Activated naive CD4-positive, alpha-beta T cell treated with anti-CD3 and anti-CD28 coated beads, Interleukin-2, amount 50 U/mL, for 24 hours (primary cell): ENCODE results near the gene TRAF7.
"Not testable (repeated sequence)": the region's sequence is repeated elsewhere in the genome, so short reads cannot be mapped to it uniquely, and the experiment has no call there.

Source experiments
- H3K27ac Mint-ChIP-seq: one replicate; pipeline ENCODE4 v1.8.0; 2021; ENCODE audit warnings: mild to moderate bottlenecking, mixed read lengths
- H3K27me3 Mint-ChIP-seq: one replicate; pipeline ENCODE4 v1.8.0; 2021; ENCODE audit warnings: mixed read lengths
- H3K36me3 Mint-ChIP-seq: one replicate; pipeline ENCODE4 v1.8.0; 2021; ENCODE audit warnings: mixed read lengths
- H3K4me1 Mint-ChIP-seq: one replicate; pipeline ENCODE4 v1.8.0; 2021; ENCODE audit warnings: mixed read lengths
- H3K4me3 Mint-ChIP-seq: one replicate; pipeline ENCODE4 v1.8.0; 2021; ENCODE audit warnings: mild to moderate bottlenecking, mixed read lengths
- H3K9me3 Mint-ChIP-seq: one replicate; pipeline ENCODE4 v1.8.0; 2021; ENCODE audit warnings: mixed read lengths

The TRAF7 gene

GRCh38 chr16:2116428-2116827 is 39.2 kb upstream of the TRAF7 start:
- H3K27me3 Mint-ChIP-seq, H3K9me3 Mint-ChIP-seq, H3K4me1 Mint-ChIP-seq, H3K36me3 Mint-ChIP-seq, H3K4me3 Mint-ChIP-seq, H3K27ac Mint-ChIP-seq: not testable (repeated sequence)

GRCh38 chr16:2117341-2117740 is 38.2 kb upstream of the TRAF7 start:
- H3K9me3 Mint-ChIP-seq, H3K27ac Mint-ChIP-seq, H3K27me3 Mint-ChIP-seq, H3K4me3 Mint-ChIP-seq, H3K36me3 Mint-ChIP-seq: not testable (repeated sequence)
- H3K4me1 Mint-ChIP-seq = peaks cover 14% of the 10 kb centered on the region

DNA sequence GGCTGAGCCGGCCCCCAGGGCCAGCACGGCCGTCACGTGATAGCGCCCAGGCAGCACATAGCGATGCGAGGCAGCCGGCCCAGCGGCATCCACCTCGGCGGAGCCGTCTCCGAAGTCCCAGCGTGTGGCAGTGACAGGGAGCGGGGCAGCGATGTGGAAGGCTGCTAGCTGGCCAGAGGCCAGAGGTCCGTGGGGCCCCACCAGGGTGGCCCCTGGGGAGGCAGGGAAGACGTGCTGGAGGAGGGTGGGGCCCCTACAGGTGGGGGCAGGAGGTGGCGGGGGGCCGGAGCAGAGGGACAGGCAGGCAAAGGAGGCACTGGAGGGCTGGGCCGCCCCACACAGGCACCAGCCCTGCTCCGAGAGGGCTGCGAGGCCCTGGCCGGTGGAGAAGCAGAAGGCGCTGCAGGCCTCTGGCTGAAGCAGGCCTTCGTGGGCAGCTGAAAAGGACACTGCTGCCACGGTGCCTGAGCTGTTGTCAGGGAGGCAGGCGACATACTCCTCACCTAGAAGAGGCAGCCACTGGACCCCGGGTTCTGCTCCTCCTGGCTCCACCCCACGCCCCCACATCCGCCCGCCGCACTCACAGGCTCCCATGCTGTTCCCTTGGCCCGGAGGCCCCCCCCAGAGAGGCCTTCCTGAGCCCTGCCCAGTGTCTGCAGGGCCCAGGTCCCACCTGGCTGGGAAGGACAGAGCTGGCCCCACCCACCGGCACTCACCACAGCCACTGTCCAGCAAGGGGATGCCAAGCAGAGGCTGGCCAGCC is 37.4 kb upstream of the TRAF7 start:
- not testable (repeated sequence) for H3K9me3 Mint-ChIP-seq, H3K36me3 Mint-ChIP-seq

DNA sequence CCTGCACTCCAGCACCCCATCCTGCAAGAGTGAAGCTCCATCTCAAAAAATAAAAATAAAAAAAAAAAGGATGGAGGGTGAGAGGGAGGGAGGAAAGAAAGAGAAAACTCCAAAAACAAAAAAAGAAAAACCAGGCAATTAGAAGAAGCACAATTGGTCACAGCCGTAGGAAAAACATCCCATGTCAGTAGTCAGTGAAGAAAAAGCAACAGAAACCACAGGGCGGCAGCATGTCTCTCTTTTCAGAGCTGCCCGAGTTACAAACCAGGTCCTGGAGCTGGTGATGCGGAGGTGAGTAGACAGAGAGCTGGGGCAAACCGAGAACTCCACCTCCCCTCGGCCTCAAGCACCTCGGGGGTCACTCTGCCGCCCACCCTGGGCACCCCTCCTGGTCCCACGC is 34.3 kb upstream of the TRAF7 start:
- H3K27me3 Mint-ChIP-seq, H3K9me3 Mint-ChIP-seq, H3K4me3 Mint-ChIP-seq, H3K36me3 Mint-ChIP-seq, H3K27ac Mint-ChIP-seq: not testable (repeated sequence)
- H3K4me1 Mint-ChIP-seq = peaks cover 19% of the 10 kb centered on the region

More for the DNA sequence above, 37.4 kb upstream of the TRAF7 start:
- not testable (repeated sequence) for H3K27ac Mint-ChIP-seq, H3K27me3 Mint-ChIP-seq, H3K4me3 Mint-ChIP-seq
- peaks cover 14% of the 10 kb centered on the region for H3K4me1 Mint-ChIP-seq

GRCh38 chr16:2121853-2122252 is 33.7 kb upstream of the TRAF7 start:
- H3K36me3 Mint-ChIP-seq = no peaks in the 10 kb centered on the region
- no peak overlapping the region for H3K4me3 Mint-ChIP-seq
- no peak overlapping the region for H3K27ac Mint-ChIP-seq
- no peaks in the 10 kb centered on the region for H3K27me3 Mint-ChIP-seq
- H3K4me1 Mint-ChIP-seq = peaks cover 22% of the 10 kb centered on the region
- H3K9me3 Mint-ChIP-seq = no peaks in the 10 kb centered on the region

DNA sequence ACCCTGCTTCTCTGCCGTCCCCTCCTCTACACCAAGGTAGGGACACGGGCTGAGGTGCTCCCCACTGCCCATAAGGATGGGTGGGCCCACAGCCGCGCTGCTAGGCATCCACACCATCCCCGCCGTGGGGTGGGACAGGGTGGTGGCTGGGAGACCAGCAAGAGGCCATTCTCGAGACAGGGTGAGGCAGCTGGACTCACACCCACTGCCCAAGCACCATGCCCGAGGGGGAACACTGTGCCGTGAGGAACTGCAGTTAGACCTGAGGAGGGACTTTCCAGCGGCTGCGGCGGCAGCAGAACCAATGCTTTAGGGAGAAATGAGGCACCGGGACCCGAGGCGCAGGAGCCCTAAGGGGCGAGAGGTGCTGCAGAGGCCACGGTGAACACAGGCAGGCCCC is 33.2 kb upstream of the TRAF7 start:
- Mint-ChIP-seq H3K36me3 (no peaks in the 10 kb centered on the region), H3K4me1 (peaks cover 26% of the 10 kb centered on the region), H3K27me3 (no peaks in the 10 kb centered on the region), H3K9me3 (no peaks in the 10 kb centered on the region), H3K27ac (no peak overlapping the region), H3K4me3 (no peak overlapping the region)

DNA sequence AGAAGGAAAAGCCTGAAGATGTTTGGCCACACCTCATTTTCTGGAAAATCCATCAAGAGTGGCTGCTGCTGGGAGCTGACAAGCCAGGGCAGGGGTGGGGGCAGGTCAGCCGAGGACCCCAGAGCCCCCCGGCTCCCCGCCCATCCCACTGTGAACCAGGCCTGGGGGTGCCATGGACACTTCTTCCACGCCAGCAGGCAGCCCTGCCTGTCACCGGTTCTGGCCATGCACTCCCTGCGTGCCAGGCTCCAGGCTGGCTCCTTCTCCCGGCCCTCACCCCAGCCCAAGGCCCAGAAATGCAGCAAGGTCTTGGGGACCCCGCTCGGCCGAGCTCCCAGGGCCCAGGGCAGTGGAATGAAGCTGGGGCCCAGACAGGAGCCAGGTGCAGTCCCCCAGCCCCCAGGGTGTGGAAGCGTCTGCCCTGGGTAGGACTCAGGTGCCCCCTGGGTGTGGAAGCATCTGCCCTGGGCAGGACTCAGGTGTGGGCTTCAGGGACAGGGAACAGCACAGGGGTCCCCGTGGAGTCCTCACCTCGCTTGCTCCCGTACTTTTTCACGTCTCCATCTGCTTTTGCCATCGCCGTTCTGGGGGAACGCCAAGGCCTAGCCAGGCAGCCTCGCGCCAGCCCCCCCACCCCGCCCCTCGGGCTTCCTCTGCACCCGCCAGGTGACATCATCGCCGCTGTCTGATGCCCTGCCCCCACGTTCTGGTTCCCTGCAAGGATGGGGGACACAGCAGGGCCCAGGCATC is 32.5 kb upstream of the TRAF7 start:
- H3K27me3 Mint-ChIP-seq, H3K27ac Mint-ChIP-seq, H3K36me3 Mint-ChIP-seq, H3K9me3 Mint-ChIP-seq, H3K4me3 Mint-ChIP-seq: not testable (repeated sequence)
- H3K4me1 Mint-ChIP-seq = peaks cover 26% of the 10 kb centered on the region

DNA sequence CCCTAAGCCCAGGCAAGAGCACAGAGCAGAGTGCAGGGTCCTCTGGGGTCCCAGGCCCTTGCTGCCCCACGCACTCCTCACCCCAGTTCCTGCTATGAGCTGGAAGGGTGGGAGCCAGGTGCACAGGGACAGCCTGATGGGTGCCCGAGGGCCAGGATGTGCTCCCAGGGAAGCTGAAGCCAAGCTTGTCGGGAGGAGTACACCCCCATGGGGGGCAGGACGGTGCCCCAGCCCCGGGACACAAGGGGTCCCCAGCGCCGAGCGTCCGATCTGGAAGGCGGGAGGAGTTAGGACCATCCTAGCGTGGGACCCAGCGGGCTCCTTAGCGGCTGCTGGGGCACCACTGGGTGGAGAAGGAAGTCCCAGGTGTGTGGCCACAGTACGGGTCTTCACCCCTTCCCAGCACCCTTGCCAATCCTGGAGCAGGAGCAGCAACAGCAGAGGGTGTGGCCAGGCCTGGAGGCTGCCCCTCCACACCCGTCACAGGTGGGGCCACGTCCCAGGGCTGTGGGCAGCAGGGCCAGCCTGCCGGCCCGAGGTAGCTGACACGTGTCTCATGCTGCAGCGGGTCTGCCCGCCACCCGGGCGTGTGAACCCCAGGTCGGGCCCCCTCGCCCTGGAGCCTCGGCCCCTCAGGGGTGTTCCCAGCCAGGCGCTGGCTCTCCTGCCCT is 31.7 kb upstream of the TRAF7 start:
- not testable (repeated sequence) for H3K36me3 Mint-ChIP-seq, H3K27ac Mint-ChIP-seq, H3K9me3 Mint-ChIP-seq, H3K4me3 Mint-ChIP-seq, H3K27me3 Mint-ChIP-seq
- H3K4me1 Mint-ChIP-seq = peaks cover 32% of the 10 kb centered on the region

GRCh38 chr16:2124377-2124693 is 31.2 kb upstream of the TRAF7 start:
- H3K4me3 Mint-ChIP-seq, H3K9me3 Mint-ChIP-seq, H3K27ac Mint-ChIP-seq, H3K27me3 Mint-ChIP-seq, H3K36me3 Mint-ChIP-seq: not testable (repeated sequence)
- H3K4me1 Mint-ChIP-seq = peaks cover 32% of the 10 kb centered on the region

- not testable (repeated sequence) for H3K27ac Mint-ChIP-seq, H3K27me3 Mint-ChIP-seq, H3K4me3 Mint-ChIP-seq
These were observed 30.7 kb upstream of the TRAF7 start for GRCh38 chr16:2124694-2125444.

DNA sequence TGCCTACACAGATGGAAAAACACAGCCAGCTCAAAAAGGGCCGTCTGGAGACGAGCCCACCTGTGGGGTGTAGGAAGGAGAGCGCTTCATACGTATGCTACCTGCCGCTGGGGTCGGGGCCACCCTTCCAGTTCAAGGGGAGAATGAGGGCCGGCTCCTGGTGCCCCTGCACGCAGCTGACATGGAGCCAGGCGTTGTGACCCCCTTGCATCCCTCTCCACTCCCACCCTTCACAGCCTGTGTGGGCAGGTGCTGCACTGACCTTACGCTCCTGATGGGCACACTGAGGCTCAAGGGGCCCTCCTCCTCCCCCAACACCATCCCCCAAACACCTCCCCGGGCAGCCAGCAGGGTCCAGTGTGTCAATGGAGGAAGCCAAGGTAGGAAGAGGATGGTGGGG is 30.0 kb upstream of the TRAF7 start:
- H3K27me3 Mint-ChIP-seq, H3K4me3 Mint-ChIP-seq, H3K36me3 Mint-ChIP-seq, H3K27ac Mint-ChIP-seq, H3K9me3 Mint-ChIP-seq: not testable (repeated sequence)
- H3K4me1 Mint-ChIP-seq = peaks cover 28% of the 10 kb centered on the region

More at GRCh38 chr16:2124694-2125444, 30.7 kb upstream of the TRAF7 start:
- H3K36me3 Mint-ChIP-seq, H3K9me3 Mint-ChIP-seq: not testable (repeated sequence)
- H3K4me1 Mint-ChIP-seq = peaks cover 32% of the 10 kb centered on the region

GRCh38 chr16:2126161-2126743 is 29.3 kb upstream of the TRAF7 start:
- H3K27ac Mint-ChIP-seq, H3K27me3 Mint-ChIP-seq, H3K36me3 Mint-ChIP-seq, H3K4me3 Mint-ChIP-seq, H3K9me3 Mint-ChIP-seq: not testable (repeated sequence)
- H3K4me1 Mint-ChIP-seq = peaks cover 27% of the 10 kb centered on the region

GRCh38 chr16:2126928-2127556 is 28.5 kb upstream of the TRAF7 start:
- not testable (repeated sequence) for H3K27me3 Mint-ChIP-seq, H3K4me3 Mint-ChIP-seq, H3K9me3 Mint-ChIP-seq, H3K27ac Mint-ChIP-seq, H3K36me3 Mint-ChIP-seq
- H3K4me1 Mint-ChIP-seq = peaks cover 21% of the 10 kb centered on the region

DNA sequence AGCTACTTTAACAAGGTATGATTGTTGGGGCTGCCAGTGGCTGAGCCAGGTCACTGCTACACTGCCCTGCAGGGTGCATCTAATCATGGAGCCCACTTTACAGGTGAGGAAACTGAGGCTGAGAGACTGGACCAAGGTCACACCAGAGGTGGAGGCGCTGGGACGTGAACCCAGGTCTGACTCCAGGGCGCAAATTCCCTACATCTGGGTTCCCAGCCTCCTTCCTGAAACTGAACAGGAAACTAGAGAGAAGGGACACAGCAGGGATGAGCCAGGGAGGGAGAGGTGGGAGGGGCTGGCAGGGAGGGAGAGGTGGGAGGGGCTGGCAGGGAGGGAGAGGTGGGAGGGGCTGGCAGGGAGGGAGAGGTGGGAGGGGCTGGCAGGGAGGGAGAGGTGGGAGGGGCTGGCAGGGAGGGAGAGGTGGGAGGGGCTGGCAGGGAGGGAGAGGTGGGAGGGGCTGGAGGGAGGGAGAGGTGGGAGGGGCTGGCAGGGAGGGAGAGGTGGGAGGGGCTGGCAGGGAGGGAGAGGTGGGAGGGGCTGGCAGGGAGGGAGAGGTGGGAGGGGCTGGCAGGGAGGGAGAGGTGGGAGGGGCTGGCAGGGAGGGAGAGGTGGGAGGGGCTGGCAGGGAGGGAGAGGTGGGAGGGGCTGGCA is 27.8 kb upstream of the TRAF7 start:
- H3K4me3 Mint-ChIP-seq, H3K27me3 Mint-ChIP-seq, H3K27ac Mint-ChIP-seq, H3K9me3 Mint-ChIP-seq, H3K36me3 Mint-ChIP-seq: not testable (repeated sequence)
- peaks cover 21% of the 10 kb centered on the region for H3K4me1 Mint-ChIP-seq

DNA sequence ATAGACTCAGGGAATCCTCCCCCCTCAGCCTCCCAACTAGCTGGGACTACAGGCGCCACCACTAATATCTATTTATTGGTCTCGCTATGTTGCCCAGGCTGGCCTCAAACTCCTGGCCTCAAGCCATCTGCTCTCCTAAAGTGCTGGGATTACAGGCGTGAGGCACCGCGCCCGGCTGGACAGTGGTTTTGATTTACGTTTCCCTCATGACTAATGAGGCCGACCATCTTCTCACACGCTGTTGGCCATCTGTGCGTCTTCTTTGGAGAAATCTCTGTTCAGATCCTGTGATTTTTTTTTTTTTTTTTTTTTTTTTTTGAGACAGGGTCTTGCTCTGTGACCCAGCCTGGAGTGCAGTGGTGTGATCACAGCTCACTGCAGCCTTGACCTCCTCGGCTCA is 26.3 kb upstream of the TRAF7 start:
- not testable (repeated sequence) for H3K4me3 Mint-ChIP-seq, H3K9me3 Mint-ChIP-seq, H3K27me3 Mint-ChIP-seq, H3K27ac Mint-ChIP-seq, H3K36me3 Mint-ChIP-seq
- peaks cover 21% of the 10 kb centered on the region for H3K4me1 Mint-ChIP-seq
